Fibroblast of mammary gland (primary cell): ENCODE data around the gene PLAGL2.

Source experiments
- DNase-seq: peaks from one replicate; pipeline ENCODE4 v3.0.0-alpha.2; 2010; ENCODE audit warnings: low read depth
- H3K4me3 ChIP-seq: 2 replicates; pipeline ENCODE4 v1.5.1; 2011; ENCODE audit warnings: low read depth, mild to moderate bottlenecking, low read length, moderate library complexity; ENCODE audit not compliant: control insufficient read depth
- TF ChIP-seq, protein P1 (sequence below): conservative IDR thresholded peaks from 2 replicates; pipeline ENCODE4 v1.5.1; 2011; ENCODE audit warnings: low read depth, low read length, inconsistent platforms; ENCODE audit not compliant: control insufficient read depth, insufficient read depth

Gene PLAGL2

GRCh38 chr20:32236048-32236533 lies 28.5 kb upstream of the PLAGL2 start:
- DNase-seq = no peak
- no peak overlapping the region for H3K4me3 ChIP-seq
- TF ChIP-seq, protein P1, sequence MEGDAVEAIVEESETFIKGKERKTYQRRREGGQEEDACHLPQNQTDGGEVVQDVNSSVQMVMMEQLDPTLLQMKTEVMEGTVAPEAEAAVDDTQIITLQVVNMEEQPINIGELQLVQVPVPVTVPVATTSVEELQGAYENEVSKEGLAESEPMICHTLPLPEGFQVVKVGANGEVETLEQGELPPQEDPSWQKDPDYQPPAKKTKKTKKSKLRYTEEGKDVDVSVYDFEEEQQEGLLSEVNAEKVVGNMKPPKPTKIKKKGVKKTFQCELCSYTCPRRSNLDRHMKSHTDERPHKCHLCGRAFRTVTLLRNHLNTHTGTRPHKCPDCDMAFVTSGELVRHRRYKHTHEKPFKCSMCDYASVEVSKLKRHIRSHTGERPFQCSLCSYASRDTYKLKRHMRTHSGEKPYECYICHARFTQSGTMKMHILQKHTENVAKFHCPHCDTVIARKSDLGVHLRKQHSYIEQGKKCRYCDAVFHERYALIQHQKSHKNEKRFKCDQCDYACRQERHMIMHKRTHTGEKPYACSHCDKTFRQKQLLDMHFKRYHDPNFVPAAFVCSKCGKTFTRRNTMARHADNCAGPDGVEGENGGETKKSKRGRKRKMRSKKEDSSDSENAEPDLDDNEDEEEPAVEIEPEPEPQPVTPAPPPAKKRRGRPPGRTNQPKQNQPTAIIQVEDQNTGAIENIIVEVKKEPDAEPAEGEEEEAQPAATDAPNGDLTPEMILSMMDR = no peak

GRCh38 chr20:32235331-32236047 lies 27.9 kb upstream of the PLAGL2 start:
- no peak for DNase-seq
- H3K4me3 ChIP-seq = no peak overlapping the region
- TF ChIP-seq, protein P1 = no peak

DNA sequence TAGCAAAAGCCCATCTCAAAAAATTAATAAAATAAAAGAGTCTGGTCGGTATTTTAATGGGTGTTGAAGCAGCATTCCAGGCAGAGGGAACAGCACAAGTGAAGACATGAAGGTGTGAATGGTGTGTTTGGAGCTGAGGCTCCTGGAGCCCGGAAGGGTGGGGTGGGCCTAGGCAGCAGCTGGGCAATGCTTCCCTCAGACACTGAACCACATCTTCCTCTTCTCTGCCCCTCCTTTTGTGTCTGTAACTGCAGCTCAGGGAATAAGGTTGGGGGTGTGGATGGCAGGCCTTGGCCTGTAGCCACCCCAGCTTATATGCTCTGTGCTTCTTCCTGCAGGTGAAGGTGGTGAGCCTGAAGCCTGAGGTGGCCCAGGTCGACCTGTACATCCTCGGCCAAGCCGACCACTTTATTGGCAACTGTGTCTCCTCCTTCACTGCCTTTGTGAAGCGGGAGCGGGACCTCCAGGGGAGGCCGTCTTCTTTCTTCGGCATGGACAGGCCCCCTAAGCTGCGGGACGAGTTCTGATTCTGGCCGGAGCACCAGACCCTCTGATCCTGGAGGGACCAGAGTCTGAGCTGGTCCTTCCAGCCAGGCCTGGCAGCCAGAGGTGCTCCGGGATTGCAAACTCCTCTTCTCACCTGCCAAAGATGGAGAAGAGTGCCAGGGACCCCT lies 26.7 kb upstream of the PLAGL2 start:
- TF ChIP-seq, protein P1 = no peak
- no peak overlapping the region for H3K4me3 ChIP-seq
- no peak for DNase-seq

GRCh38 chr20:32233286-32233685 lies 25.7 kb upstream of the PLAGL2 start:
- no peak for DNase-seq
- TF ChIP-seq, protein P1 = no peak
- no peak overlapping the region for H3K4me3 ChIP-seq

DNA sequence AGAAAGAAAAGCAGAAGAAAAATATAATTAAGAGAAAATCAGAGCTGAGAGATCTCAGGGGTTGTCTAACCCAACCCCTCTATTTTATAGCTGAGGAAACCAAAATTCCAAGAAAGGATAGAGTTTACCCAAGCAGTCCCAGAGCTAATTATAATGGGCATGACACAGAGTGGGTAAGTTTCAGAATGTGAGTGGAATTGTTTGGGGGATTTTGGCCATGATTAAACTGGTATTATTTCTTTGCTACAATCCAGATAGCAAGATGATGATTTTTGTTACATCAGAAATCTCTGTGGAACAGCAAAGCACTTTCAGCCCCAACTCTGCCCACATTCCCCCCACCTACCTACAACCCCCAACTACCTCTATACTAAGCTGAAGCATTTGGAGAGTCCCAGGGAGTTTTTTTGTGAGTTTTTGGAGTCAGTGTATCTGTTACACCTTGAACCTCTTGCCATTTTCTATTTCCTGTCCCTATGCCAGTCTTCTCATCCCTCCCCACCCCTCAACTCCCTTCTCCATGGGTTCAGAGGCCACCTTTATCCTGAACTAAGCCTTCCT lies 24.9 kb upstream of the PLAGL2 start:
- TF ChIP-seq, protein P1 = no peak
- no peak overlapping the region for H3K4me3 ChIP-seq
- DNase-seq = no peak

DNA sequence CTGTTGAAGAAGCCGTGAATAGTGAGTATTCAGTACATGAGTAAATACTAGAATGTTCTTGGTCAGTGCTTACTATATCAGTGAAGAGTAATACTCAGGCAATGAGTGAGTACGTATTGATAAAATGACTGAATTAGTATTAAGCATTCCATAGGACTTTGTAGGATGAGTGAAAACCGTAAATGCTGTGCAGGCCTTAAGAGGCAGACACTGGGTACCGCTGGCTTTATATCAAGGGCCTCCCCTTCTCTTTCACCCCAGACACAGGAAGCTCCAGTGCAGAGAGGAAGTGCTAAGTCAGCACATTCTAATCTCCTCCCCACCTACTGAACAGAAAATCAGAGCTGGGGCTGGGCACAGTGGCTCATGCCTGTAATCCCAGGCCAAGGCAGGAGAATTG lies 24.3 kb upstream of the PLAGL2 start:
- TF ChIP-seq, protein P1 = no peak
- H3K4me3 ChIP-seq = no peak overlapping the region
- DNase-seq = no peak
